HG03442 (cell line): ENCODE results near the gene ZSWIM4.
"Not testable (repeated sequence)": the region's sequence is repeated elsewhere in the genome, so short reads cannot be mapped to it uniquely, and the experiment has no call there.

Experiments
- ATAC-seq: cut with Tn5 transposase; IDR thresholded peaks from one replicate; pipeline ENCODE4 v1.9.1; 2021; ENCODE audit warnings: mild to moderate bottlenecking, moderate library complexity; ENCODE audit not compliant: unreplicated experiment

Gene ZSWIM4

GRCh38 chr19:13847407-13848339, 52.4 kb downstream of the ZSWIM4 start:
- ATAC-seq = peak; percentile 24

GRCh38 chr19:13848340-13848677, 53.1 kb downstream of the ZSWIM4 start:
- no peak for ATAC-seq

GRCh38 chr19:13848798-13849676, 53.8 kb downstream of the ZSWIM4 start:
- no peak for ATAC-seq

GRCh38 chr19:13849991-13850909, 55.0 kb downstream of the ZSWIM4 start:
- no peak for ATAC-seq

- ATAC-seq = no peak
Measured at GRCh38 chr19:13850910-13851733, 55.9 kb downstream of the ZSWIM4 start.

- ATAC-seq = not testable (repeated sequence)
Measured at GRCh38 chr19:13851734-13852114, 56.5 kb downstream of the ZSWIM4 start.

- ATAC-seq = not testable (repeated sequence)
Measured at GRCh38 chr19:13852171-13852707, 57.0 kb downstream of the ZSWIM4 start.

- ATAC-seq = no peak
Measured at GRCh38 chr19:13856497-13856896, 61.3 kb downstream of the ZSWIM4 start.

- no peak for ATAC-seq
Measured at GRCh38 chr19:13859361-13859880, 64.2 kb downstream of the ZSWIM4 start.

- ATAC-seq = no peak
Measured at GRCh38 chr19:13860679-13861391, 65.6 kb downstream of the ZSWIM4 start.

- ATAC-seq = peak; percentile 34
Measured at GRCh38 chr19:13861392-13861713, 66.1 kb downstream of the ZSWIM4 start.

GRCh38 chr19:13861714-13862531, 66.7 kb downstream of the ZSWIM4 start:
- ATAC-seq = peak; percentile 62

- ATAC-seq = no peak
Measured at GRCh38 chr19:13864046-13864666, 68.9 kb downstream of the ZSWIM4 start.

- no peak for ATAC-seq
Measured at GRCh38 chr19:13864667-13865570, 69.7 kb downstream of the ZSWIM4 start.

GRCh38 chr19:13865571-13866462, 70.6 kb downstream of the ZSWIM4 start:
- ATAC-seq = no peak
